Karpas-422 (cell line): Measurements from ENCODE around the gene L1CAM. TPM values are rescaled to one million over a fixed set of nuclear protein-coding genes. Genes with fewer than 3 reads are reported as not detected.

Experiments
- DNase-seq: peaks from one replicate; pipeline ENCODE4 v3.0.0-alpha.2; 2015
- H2AFZ ChIP-seq: fragments of 200-600 bp; sonication (generic); 2 replicates; pipeline ENCODE4 v1.6.1; 2014; ENCODE audit warnings: antibody characterized with exemption, low read length, mixed read lengths
- H3K27ac ChIP-seq: fragments of 200-600 bp; sonication (generic); 2 replicates; pipeline ENCODE4 v1.5.1; 2014; ENCODE audit warnings: mild to moderate bottlenecking, low read length, moderate library complexity
- H3K27me3 ChIP-seq: fragments of 200-600 bp; sonication (generic); 2 replicates; pipeline ENCODE4 v1.6.1; 2014; ENCODE audit warnings: low read length, mixed read lengths
- H3K36me3 ChIP-seq: fragments of 200-600 bp; sonication (generic); 2 replicates; pipeline ENCODE4 v1.6.1; 2014; ENCODE audit warnings: low read length, mixed read lengths; ENCODE audit not compliant: insufficient read depth
- H3K4me1 ChIP-seq: fragments of 200-600 bp; sonication (generic); 2 replicates; pipeline ENCODE4 v1.6.1; 2014; ENCODE audit warnings: mild to moderate bottlenecking, low read length, mixed read lengths
- H3K4me2 ChIP-seq: fragments of 200-600 bp; sonication (generic); 2 replicates; pipeline ENCODE4 v1.6.1; 2014; ENCODE audit warnings: low read length, low read depth, mild to moderate bottlenecking; ENCODE audit not compliant: poor library complexity, severe bottlenecking
- H3K4me3 ChIP-seq: fragments of 200-600 bp; sonication (generic); 2 replicates; pipeline ENCODE4 v1.5.1; 2014; ENCODE audit warnings: mild to moderate bottlenecking, antibody characterized with exemption, low read length, mixed read lengths
- H3K79me2 ChIP-seq: fragments of 200-600 bp; sonication (generic); 2 replicates; pipeline ENCODE4 v1.6.1; 2014; ENCODE audit warnings: mild to moderate bottlenecking, low read length, mixed read lengths
- H3K9ac ChIP-seq: fragments of 200-600 bp; sonication (generic); 2 replicates; pipeline ENCODE4 v1.6.0; 2014; ENCODE audit warnings: low read length
- H3K9me2 ChIP-seq: fragments of 200-600 bp; sonication (generic), shearing (Covaris generic); replicated peaks from 2 replicates; pipeline ENCODE4 v1.6.0; 2014; ENCODE audit warnings: mild to moderate bottlenecking, low read length, moderate library complexity; ENCODE audit not compliant: insufficient read depth
- H3K9me3 ChIP-seq: fragments of 300-700, 200-600 bp; sonication (generic); 2 replicates; pipeline ENCODE4 v1.6.1; 2014; ENCODE audit warnings: low read length, mixed read lengths
- H4K20me1 ChIP-seq: fragments of 200-600 bp; sonication (generic); 2 replicates; pipeline ENCODE4 v1.6.1; 2014; ENCODE audit warnings: mild to moderate bottlenecking, antibody characterized with exemption, low read length, low read depth; ENCODE audit not compliant: insufficient read depth
- total RNA-seq: library from RNA; depleted of rRNA; stranded (reverse); fragments of >200 nt; shearing (Covaris generic); gene quantifications from 2 replicates; pipeline ENCODE4 v1.2.3, GENCODE V29; 2014; ENCODE audit warnings: low replicate concordance

The L1CAM gene
- total RNA-seq, 1 experiment from 2014 or later = not detected

- Histone ChIP-seq H2AFZ (no peak overlapping the region), H3K36me3 (no peaks in the 10 kb centered on the region), H3K4me1 (no peaks in the 10 kb centered on the region), H3K4me3 (no peak overlapping the region), H3K27ac (no peak overlapping the region), H3K9me2 (no peaks in the 10 kb centered on the region), H3K9ac (no peak overlapping the region), H3K79me2 (no peaks in the 10 kb centered on the region), H4K20me1 (no peaks in the 10 kb centered on the region), H3K27me3 (no peaks in the 10 kb centered on the region), H3K9me3 (no peaks in the 10 kb centered on the region), H3K4me2 (no peak overlapping the region)
- no peak for DNase-seq
These were observed 21.2 kb downstream of the L1CAM start for GRCh38 chrX:153864561-153865320.

GRCh38 chrX:153864101-153864500 lies 21.9 kb downstream of the L1CAM start:
- Histone ChIP-seq H3K27me3 (no peaks in the 10 kb centered on the region), H3K79me2 (no peaks in the 10 kb centered on the region), H3K36me3 (no peaks in the 10 kb centered on the region), H3K9me2 (no peaks in the 10 kb centered on the region), H3K4me3 (no peak overlapping the region), H2AFZ (no peak overlapping the region), H3K4me2 (no peak overlapping the region), H3K9me3 (no peaks in the 10 kb centered on the region), H4K20me1 (no peaks in the 10 kb centered on the region), H3K27ac (no peak overlapping the region), H3K9ac (no peak overlapping the region), H3K4me1 (no peaks in the 10 kb centered on the region)
- no peak for DNase-seq

GRCh38 chrX:153863251-153863991 lies 22.6 kb downstream of the L1CAM start:
- Histone ChIP-seq H4K20me1 (no peaks in the 10 kb centered on the region), H2AFZ (no peak overlapping the region), H3K4me2 (no peak overlapping the region), H3K4me3 (no peak overlapping the region), H3K9me3 (no peaks in the 10 kb centered on the region), H3K27me3 (no peaks in the 10 kb centered on the region), H3K4me1 (no peaks in the 10 kb centered on the region), H3K79me2 (no peaks in the 10 kb centered on the region), H3K9me2 (no peaks in the 10 kb centered on the region), H3K36me3 (no peaks in the 10 kb centered on the region), H3K9ac (no peak overlapping the region), H3K27ac (no peak overlapping the region)
- DNase-seq = no peak

- H2AFZ ChIP-seq = no peak overlapping the region
- no peaks in the 10 kb centered on the region for H3K79me2 ChIP-seq
- no peak overlapping the region for H3K4me2 ChIP-seq
- H3K9ac ChIP-seq = no peak overlapping the region
- no peaks in the 10 kb centered on the region for H4K20me1 ChIP-seq
- H3K36me3 ChIP-seq = no peaks in the 10 kb centered on the region
- no peaks in the 10 kb centered on the region for H3K9me3 ChIP-seq
- no peaks in the 10 kb centered on the region for H3K9me2 ChIP-seq
- H3K4me1 ChIP-seq = no peaks in the 10 kb centered on the region
- no peak overlapping the region for H3K27ac ChIP-seq
- DNase-seq = no peak
- H3K27me3 ChIP-seq = no peaks in the 10 kb centered on the region
- no peak overlapping the region for H3K4me3 ChIP-seq
These were observed 23.4 kb downstream of the L1CAM start for GRCh38 chrX:153862369-153863250.

- Histone ChIP-seq H4K20me1 (no peaks in the 10 kb centered on the region), H3K27me3 (no peaks in the 10 kb centered on the region), H3K9ac (no peak overlapping the region), H3K4me1 (no peaks in the 10 kb centered on the region), H3K9me2 (no peaks in the 10 kb centered on the region), H2AFZ (no peak overlapping the region), H3K4me3 (no peak overlapping the region), H3K9me3 (no peaks in the 10 kb centered on the region), H3K27ac (no peak overlapping the region), H3K4me2 (no peak overlapping the region), H3K79me2 (no peaks in the 10 kb centered on the region), H3K36me3 (no peaks in the 10 kb centered on the region)
- DNase-seq = no peak
These were observed 24.2 kb downstream of the L1CAM start for GRCh38 chrX:153861733-153862310.

DNA sequence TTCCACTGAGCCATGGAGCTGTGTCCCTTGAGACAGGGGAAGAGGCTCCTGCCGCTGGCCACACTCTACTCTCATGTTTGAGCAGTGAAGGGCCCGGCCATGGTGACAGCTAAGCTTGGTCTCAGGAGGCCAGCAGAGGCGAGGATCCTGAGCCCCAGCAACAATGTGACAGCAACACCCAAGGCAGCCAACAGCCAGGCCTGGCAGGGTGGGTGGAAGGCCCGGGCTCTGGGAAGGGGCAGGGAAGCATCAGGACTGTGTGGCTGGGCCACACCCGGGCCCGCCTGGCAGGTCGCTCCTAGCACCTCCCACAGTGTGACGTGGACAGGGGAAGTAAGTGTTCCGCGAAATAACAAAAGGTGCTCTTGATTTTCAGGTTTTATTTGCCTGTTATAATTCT lies 24.8 kb downstream of the L1CAM start:
- H4K20me1 ChIP-seq = no peaks in the 10 kb centered on the region
- DNase-seq = no peak
- H3K79me2 ChIP-seq = no peaks in the 10 kb centered on the region
- H3K9me2 ChIP-seq = no peaks in the 10 kb centered on the region
- no peak overlapping the region for H3K9ac ChIP-seq
- no peaks in the 10 kb centered on the region for H3K4me1 ChIP-seq
- no peaks in the 10 kb centered on the region for H3K27me3 ChIP-seq
- no peaks in the 10 kb centered on the region for H3K9me3 ChIP-seq
- no peak overlapping the region for H2AFZ ChIP-seq
- H3K27ac ChIP-seq = no peak overlapping the region
- H3K36me3 ChIP-seq = no peaks in the 10 kb centered on the region
- no peak overlapping the region for H3K4me2 ChIP-seq
- H3K4me3 ChIP-seq = no peak overlapping the region

- no peak overlapping the region for H3K4me3 ChIP-seq
- H3K36me3 ChIP-seq = no peaks in the 10 kb centered on the region
- H2AFZ ChIP-seq = no peak overlapping the region
- H3K9ac ChIP-seq = no peak overlapping the region
- H3K27ac ChIP-seq = no peak overlapping the region
- no peaks in the 10 kb centered on the region for H4K20me1 ChIP-seq
- H3K4me1 ChIP-seq = no peaks in the 10 kb centered on the region
- H3K4me2 ChIP-seq = no peak overlapping the region
- no peaks in the 10 kb centered on the region for H3K9me3 ChIP-seq
- H3K9me2 ChIP-seq = no peaks in the 10 kb centered on the region
- H3K27me3 ChIP-seq = no peaks in the 10 kb centered on the region
- H3K79me2 ChIP-seq = no peaks in the 10 kb centered on the region
- DNase-seq = no peak
These were observed 28.5 kb downstream of the L1CAM start for GRCh38 chrX:153857348-153857903.
